GM18870 (cell line): Measurements from ENCODE around the gene FRMD5.
"Not testable (repeated sequence)": the region's sequence is repeated elsewhere in the genome, so short reads cannot be mapped to it uniquely, and the experiment has no call there.

Source experiments
- ATAC-seq: cut with Tn5 transposase; IDR thresholded peaks from one replicate; pipeline ENCODE4 v1.9.1; 2021; ENCODE audit warnings: moderate library complexity; ENCODE audit not compliant: unreplicated experiment

FRMD5 gene

GRCh38 chr15:44195151-44195740 lies at the start of gene FRMD5:
TSS of gene FRMD5 (minus strand) at chr15:44195271.
- peak; percentile 92 for ATAC-seq

GRCh38 chr15:44243829-44244228 lies 48.8 kb upstream of the FRMD5 start:
- no peak for ATAC-seq

DNA sequence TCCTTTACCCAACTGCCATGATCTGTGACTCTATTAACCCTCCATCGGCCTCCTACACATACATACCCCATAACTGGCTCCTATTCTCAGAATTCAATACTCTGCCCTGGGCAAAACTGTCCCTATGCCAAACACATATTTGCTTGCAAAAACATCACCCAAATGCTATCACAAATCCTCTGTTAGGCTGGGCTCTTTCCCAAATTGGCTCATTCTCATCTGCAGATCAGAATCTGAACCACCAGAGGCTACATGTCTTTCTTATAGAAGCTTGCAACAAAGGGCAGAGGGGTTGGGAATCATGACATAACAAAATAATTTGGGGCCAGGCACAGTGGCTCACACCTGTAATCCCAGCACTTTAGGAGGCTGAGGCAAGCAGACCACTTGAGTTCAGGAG lies 48.1 kb upstream of the FRMD5 start:
- no peak for ATAC-seq

DNA sequence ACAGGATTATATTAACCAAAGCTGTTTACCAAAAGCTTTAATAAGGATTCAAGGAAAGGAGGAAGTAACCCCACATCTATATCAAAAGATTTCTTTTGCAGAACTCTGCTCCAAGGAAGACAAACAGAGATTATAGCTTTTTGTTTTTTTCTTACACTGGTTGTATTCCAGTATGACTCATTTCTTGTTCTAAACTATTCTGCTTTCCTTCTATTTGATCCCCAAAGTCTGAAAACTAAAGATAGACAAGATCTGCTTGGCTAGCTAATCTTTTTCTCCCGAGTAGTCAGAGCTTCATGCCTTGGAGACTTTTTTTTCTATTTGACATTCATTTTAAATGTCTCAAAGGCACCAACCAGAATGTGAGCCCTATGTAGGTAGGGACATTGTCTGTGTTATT lies 36.8 kb upstream of the FRMD5 start:
- ATAC-seq, result no peak

- not testable (repeated sequence) for ATAC-seq
Observed at GRCh38 chr15:44229301-44229700, 34.2 kb upstream of the FRMD5 start.

GRCh38 chr15:44227584-44227983 lies 32.5 kb upstream of the FRMD5 start:
- no peak for ATAC-seq

GRCh38 chr15:44227001-44227400 lies 31.9 kb upstream of the FRMD5 start:
- ATAC-seq, result not testable (repeated sequence)

DNA sequence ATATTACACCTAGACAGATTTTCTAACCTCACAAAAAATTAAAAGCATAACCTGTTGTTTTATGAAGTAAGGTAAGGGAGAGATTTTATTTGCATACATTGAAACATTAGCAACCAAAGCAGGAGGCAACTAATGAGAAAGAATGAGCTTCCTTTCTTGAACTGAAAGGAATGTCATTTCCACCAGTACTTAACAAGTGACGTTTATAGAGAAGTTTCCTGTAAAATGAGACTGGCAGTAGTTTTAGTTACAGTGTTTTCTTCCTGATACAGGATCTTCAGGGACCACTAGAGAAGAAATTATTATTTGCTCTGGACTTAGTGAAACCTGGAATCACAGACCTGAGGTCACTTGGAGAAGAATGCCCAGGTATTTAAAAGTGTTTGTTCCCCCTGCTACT lies 27.4 kb upstream of the FRMD5 start:
- ATAC-seq, result no peak

- no peak for ATAC-seq
Observed at GRCh38 chr15:44219073-44219472, 24.0 kb upstream of the FRMD5 start.

GRCh38 chr15:44216958-44217357 lies 21.9 kb upstream of the FRMD5 start:
- ATAC-seq, result no peak

GRCh38 chr15:44215594-44215993 lies 20.5 kb upstream of the FRMD5 start:
- ATAC-seq, result no peak

- ATAC-seq, result no peak
Observed at GRCh38 chr15:44208956-44209355, 13.9 kb upstream of the FRMD5 start.

- no peak for ATAC-seq
Observed at GRCh38 chr15:44207643-44208042, 12.6 kb upstream of the FRMD5 start.

DNA sequence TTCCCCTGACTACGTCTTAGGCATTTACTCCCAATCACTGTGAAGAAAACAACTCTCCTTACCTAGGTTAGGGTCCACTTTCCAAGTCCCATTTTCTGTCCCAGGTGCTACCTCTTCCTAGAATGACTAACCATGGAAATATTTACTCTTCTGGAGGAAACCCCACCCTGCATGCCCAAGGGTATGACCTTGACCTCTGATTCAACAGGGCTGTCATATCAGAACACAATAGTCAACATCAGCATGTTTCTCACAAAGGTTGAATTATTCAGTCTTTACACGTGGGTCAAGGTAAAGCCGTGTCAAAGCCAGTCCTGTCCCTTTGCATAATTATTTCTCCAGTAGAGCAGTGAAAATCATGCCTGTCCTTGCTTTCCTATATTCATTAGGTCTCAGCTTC lies 4.3 kb upstream of the FRMD5 start:
- no peak for ATAC-seq

DNA sequence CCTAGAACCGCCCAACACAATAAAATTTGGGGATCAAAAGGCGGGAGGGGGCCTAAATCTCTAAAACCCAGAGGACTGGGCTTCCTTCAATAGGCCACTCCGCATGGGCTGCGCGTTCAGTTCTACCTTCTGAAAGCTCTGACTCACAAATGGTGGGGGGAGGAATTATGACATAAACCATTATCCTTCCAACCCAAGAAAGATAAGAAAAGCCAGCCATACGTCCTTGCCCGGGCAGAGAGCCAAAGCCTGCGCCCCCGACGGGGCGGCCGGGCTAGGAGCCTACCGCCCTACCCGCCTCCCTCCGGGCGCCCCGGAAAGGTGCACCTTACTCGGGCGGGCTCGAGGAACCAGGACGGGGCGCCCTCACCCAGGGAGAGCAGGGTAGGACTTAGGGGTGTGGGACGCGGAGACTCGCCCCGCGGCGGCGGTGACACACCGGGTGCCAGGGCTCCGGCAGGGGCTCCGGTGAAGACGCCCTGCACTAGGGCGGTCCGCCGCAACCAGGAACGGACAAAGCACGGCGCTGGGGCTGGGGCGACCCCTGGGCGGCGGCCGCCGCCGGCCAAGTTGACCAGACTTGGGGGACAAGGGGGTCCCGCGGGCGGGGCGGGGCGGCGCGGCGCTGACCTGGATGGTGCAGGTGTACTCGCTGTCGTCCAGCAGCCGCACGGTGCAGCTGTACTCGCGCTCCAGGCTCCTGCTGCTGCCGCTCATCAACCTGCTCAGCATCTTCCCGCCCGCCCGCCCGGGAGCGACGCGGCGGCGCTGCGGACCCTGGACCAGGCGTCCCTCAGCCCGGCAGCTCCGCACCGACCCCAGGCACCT lies 534 bp downstream of the FRMD5 start:
- peak; percentile 10 for ATAC-seq

DNA sequence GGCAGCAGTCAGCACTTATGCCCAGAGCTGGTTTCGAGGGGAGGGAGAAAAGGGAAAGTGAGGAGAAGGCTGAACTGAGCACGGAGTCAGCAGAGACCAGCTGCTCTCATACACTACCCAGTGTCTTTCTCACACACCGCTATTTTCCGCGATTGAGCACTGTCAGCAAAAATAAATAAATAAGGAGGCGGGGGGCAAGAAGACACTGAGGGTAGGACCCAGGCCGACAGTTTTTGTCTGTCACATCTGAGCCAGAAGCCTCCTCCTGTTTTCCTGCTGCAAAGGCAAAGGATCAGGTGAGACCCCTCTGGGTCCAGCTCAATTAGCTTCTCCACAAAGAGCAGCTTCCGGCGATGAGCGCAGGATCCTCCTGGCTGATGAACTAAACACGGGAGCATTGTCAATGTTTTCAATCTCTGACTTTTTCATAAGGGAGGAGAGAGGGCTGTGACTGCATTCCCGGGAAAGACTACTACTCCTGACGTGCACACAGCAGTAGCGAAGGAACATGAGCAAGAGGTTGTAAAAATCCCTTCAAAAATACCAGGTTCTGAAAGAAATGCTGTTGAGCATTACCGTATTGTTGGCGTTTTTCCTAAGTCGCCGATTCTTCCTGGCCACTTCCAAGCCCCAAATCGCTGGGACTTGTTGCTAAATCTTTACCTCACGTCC lies 1.3 kb downstream of the FRMD5 start:
- no peak for ATAC-seq

DNA sequence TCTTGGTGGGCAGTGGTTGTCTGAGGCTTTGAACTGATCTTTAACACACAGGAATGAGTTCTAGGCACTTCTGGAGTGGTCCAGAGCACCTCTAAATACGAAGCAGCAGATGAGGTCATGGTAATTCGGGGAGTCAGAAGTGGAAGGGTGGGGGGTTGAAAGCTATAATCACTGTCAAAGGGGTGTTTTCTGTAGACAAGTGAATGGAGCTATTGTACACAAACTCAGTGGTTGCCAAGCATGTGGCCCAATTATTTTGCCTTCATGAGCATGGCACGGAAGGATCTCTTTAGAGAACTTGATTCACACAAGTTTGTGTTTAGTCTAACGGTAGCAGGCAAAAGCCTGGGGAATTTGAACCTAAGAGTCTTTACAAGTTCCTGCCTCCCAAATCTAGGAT lies 6.3 kb downstream of the FRMD5 start:
- no peak for ATAC-seq

DNA sequence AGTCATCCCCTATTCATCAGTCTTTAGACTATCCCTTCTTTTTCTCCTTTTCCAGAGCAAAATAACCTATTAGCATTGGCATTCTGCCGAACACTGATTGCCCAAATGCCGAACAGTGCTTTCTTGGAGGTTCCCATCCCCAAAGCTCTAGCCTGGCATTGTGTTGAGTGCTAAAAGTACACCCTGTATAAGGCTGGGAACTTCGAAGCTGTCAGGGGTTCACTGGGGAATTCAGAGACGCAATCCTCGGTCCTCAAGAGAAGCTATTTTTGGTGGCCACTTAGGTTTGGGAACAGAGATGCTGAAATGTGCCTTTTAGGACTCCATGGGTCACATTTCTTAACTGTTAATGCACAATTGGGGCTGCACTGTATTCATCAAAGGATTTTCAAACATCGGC lies 8.4 kb downstream of the FRMD5 start:
- ATAC-seq, result no peak

DNA sequence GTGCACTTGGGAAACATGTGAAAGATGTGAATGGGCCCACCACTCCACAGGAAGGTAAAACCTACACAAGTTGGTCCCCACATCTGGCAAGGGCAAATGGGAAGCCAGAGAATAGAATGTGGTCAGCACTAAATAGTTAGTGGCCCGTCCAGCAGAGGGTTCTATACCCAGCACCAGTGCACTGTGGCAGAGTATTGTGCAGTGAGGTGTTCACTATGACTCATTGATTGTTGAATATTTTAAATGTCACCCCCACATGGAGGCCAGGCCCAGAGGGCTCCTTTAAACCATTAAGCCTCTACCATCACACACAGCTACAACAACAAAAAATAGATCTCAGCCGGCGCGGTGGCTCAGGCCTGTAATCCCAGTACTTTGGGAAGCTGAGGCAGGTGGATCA lies 11.7 kb downstream of the FRMD5 start:
- no peak for ATAC-seq

GRCh38 chr15:44181410-44181809 lies 13.7 kb downstream of the FRMD5 start:
- ATAC-seq, result no peak

- no peak for ATAC-seq
Observed at GRCh38 chr15:44177139-44177538, 17.9 kb downstream of the FRMD5 start.

GRCh38 chr15:44173813-44174212 lies 21.3 kb downstream of the FRMD5 start:
- ATAC-seq, result no peak
